DND-41 (cell line): Measurements from ENCODE around the gene UNC45A.

Experiments
- ATAC-seq: fragments of 200-7000 bp; cut with Tn5 transposase; 3 replicates; pipeline ENCODE4 v1.9.1; 2021; ENCODE audit warnings: low read depth; ENCODE audit not compliant: insufficient read depth
- DNase-seq: peaks from one replicate; pipeline ENCODE4 v3.0.0-alpha.2; 2020
- H2AFZ ChIP-seq: 2 replicates; pipeline ENCODE4 v1.6.0; 2012; ENCODE audit warnings: low read depth, low read length
- H3K27ac ChIP-seq: 2 replicates; pipeline ENCODE4 v1.5.1; 2012; ENCODE audit warnings: low read length, inconsistent platforms
- H3K27me3 ChIP-seq: fragments of 200-600 bp; sonication (generic); 2 replicates; pipeline ENCODE4 v1.6.0; 2012; ENCODE audit warnings: low read length, mild to moderate bottlenecking, inconsistent platforms; ENCODE audit not compliant: insufficient read depth, poor library complexity
- H3K36me3 ChIP-seq: 2 replicates; pipeline ENCODE4 v1.5.1; 2012; ENCODE audit warnings: low read length, inconsistent platforms; ENCODE audit not compliant: insufficient read depth
- H3K4me1 ChIP-seq: 2 replicates; pipeline ENCODE4 v1.5.1; 2012; ENCODE audit warnings: mild to moderate bottlenecking, low read length; ENCODE audit not compliant: insufficient read depth
- H3K4me2 ChIP-seq: 2 replicates; pipeline ENCODE4 v1.6.0; 2012; ENCODE audit warnings: mild to moderate bottlenecking, moderate library complexity, low read length, inconsistent platforms; ENCODE audit not compliant: insufficient read depth
- H3K4me3 ChIP-seq, 2 experiments: fragments of 200-600 bp in 1 of 2; shearing (Covaris generic) in 1 of 2; 2 replicates each; pipeline ENCODE4 v1.5.1; 2012 to 2016; ENCODE audit warnings: inconsistent platforms in 2 of 2, low read length in 2 of 2, mild to moderate bottlenecking in 2 of 2, low read depth in 1 of 2, moderate library complexity in 1 of 2
- H3K79me2 ChIP-seq: 2 replicates; pipeline ENCODE4 v1.6.0; 2012; ENCODE audit warnings: low read length, inconsistent platforms; ENCODE audit not compliant: insufficient read depth
- H3K9ac ChIP-seq: 2 replicates; pipeline ENCODE4 v1.6.0; 2012; ENCODE audit warnings: low read depth, mild to moderate bottlenecking, inconsistent platforms, low read length, moderate library complexity
- H3K9me3 ChIP-seq: 2 replicates; pipeline ENCODE4 v1.5.1; 2012; ENCODE audit warnings: low read length, moderate library complexity, mild to moderate bottlenecking, inconsistent platforms; ENCODE audit not compliant: insufficient read depth, severe bottlenecking
- H4K20me1 ChIP-seq: 2 replicates; pipeline ENCODE4 v1.6.0; 2012; ENCODE audit warnings: low read length; ENCODE audit not compliant: insufficient read depth
- EZH2 ChIP-seq: IDR thresholded peaks from 3 replicates; pipeline ENCODE4 v1.6.1; 2012; ENCODE audit warnings: borderline replicate concordance, low read depth, mild to moderate bottlenecking, moderate library complexity, low read length, inconsistent platforms; ENCODE audit not compliant: severe bottlenecking
- TF ChIP-seq, protein P1 (sequence below): IDR thresholded peaks from 2 replicates; pipeline ENCODE4 v1.5.1; 2012; ENCODE audit warnings: borderline replicate concordance, low read length, moderate library complexity, mild to moderate bottlenecking; ENCODE audit not compliant: poor library complexity, severe bottlenecking; ENCODE audit errors: extremely low read depth

UNC45A gene

DNA sequence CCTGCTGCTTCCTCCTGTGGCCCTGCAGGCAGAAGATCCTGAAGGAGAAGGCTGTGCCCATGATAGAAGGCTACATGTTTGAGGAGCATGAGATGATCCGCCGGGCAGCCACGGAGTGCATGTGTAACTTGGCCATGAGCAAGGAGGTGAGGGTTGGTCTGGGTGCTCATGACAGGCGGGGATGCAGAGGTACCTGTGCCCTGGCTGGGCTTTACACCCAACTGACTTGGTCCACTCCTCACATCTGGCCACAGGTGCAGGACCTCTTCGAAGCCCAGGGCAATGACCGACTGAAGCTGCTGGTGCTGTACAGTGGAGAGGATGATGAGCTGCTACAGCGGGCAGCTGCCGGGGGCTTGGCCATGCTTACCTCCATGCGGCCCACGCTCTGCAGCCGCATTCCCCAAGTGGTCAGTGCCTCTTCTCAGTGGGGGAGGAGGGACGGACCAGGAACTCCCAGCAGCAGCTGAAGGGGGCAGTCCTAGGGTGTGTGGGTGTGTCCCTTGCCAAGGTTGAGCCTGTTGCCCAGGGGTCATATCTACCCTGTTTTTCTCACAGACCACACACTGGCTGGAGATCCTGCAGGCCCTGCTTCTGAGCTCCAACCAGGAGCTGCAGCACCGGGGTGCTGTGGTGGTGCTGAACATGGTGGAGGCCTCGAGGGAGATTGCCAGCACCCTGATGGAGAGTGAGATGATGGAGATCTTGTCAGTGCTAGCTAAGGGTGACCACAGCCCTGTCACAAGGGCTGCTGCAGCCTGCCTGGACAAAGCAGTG is 18.0 kb downstream of the UNC45A start:
- Histone ChIP-seq H3K4me3 (no peak overlapping the region), H3K27ac (no peak overlapping the region), H3K36me3 (peaks cover 71% of the 10 kb centered on the region), H3K79me2 (peaks cover 33% of the 10 kb centered on the region), H3K4me1 (peaks cover 26% of the 10 kb centered on the region), H3K27me3 (no peaks in the 10 kb centered on the region), H2AFZ (no peak overlapping the region), H3K4me2 (no peak overlapping the region), H4K20me1 (peaks cover 5% of the 10 kb centered on the region; the same call in 1 of the 2 replicates), H3K9ac (no peak overlapping the region), H3K9me3 (no peaks in the 10 kb centered on the region)
- DNase-seq: no peak
- TF ChIP-seq, protein P1, sequence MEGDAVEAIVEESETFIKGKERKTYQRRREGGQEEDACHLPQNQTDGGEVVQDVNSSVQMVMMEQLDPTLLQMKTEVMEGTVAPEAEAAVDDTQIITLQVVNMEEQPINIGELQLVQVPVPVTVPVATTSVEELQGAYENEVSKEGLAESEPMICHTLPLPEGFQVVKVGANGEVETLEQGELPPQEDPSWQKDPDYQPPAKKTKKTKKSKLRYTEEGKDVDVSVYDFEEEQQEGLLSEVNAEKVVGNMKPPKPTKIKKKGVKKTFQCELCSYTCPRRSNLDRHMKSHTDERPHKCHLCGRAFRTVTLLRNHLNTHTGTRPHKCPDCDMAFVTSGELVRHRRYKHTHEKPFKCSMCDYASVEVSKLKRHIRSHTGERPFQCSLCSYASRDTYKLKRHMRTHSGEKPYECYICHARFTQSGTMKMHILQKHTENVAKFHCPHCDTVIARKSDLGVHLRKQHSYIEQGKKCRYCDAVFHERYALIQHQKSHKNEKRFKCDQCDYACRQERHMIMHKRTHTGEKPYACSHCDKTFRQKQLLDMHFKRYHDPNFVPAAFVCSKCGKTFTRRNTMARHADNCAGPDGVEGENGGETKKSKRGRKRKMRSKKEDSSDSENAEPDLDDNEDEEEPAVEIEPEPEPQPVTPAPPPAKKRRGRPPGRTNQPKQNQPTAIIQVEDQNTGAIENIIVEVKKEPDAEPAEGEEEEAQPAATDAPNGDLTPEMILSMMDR: no peak
- TF ChIP-seq EZH2: no peak
- ATAC-seq: no peak

DNA sequence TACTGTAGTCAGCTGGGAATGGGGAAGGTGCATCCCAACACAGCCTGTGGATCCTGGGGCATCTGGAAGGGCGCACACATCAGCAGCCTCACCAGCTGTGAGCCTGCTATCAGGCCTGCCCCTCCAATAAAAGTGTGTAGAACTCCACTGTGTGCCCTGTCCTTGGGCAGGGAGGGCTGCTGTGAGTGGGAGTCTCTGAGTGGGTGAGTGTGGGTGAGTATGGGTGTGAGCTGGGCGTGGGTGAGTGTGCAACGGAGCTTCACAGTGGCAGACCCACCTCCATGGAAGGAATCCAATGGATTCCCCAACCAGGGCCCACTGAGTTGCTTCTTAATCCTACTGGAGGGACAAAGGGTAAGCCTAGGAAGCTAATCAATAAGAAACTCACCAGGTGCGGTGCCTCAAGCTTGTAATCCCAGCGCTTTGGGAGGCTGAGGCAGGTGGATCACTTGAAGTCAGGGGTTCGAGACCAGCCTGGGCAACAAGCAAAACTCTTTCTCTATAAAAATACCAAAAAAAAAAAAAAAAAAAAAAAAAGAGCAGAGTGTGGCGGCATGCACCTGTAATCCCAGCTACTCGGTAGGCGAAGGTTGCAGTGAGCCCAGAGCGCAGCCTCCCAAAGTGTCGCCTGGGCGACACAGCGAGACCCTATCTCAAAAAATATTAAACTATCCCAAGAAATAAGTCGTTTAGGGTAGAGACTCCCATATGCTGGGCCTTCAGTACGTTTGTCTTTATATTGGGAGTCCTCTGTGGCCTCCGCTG is 19.0 kb downstream of the UNC45A start:
- no peaks in the 10 kb centered on the region for H3K27me3 ChIP-seq
- H2AFZ ChIP-seq: peak overlapping the region; percentile 59
- H3K9ac ChIP-seq: peak overlapping the region; percentile 99
- H3K9me3 ChIP-seq: no peaks in the 10 kb centered on the region
- peaks cover 5% of the 10 kb centered on the region; the same call in 1 of the 2 replicates for H4K20me1 ChIP-seq
- peak overlapping the region in 1 of 2 experiments; percentile 93; a peak in 3 of 4 replicates for H3K4me3 ChIP-seq
- no peak for DNase-seq
- ATAC-seq: no peak
- peaks cover 26% of the 10 kb centered on the region for H3K4me1 ChIP-seq
- no peak for TF ChIP-seq EZH2
- TF ChIP-seq, protein P1: no peak
- peak overlapping the region; percentile 99 for H3K27ac ChIP-seq
- H3K36me3 ChIP-seq: peaks cover 69% of the 10 kb centered on the region
- H3K4me2 ChIP-seq: peak overlapping the region; percentile 82
- peaks cover 35% of the 10 kb centered on the region for H3K79me2 ChIP-seq

DNA sequence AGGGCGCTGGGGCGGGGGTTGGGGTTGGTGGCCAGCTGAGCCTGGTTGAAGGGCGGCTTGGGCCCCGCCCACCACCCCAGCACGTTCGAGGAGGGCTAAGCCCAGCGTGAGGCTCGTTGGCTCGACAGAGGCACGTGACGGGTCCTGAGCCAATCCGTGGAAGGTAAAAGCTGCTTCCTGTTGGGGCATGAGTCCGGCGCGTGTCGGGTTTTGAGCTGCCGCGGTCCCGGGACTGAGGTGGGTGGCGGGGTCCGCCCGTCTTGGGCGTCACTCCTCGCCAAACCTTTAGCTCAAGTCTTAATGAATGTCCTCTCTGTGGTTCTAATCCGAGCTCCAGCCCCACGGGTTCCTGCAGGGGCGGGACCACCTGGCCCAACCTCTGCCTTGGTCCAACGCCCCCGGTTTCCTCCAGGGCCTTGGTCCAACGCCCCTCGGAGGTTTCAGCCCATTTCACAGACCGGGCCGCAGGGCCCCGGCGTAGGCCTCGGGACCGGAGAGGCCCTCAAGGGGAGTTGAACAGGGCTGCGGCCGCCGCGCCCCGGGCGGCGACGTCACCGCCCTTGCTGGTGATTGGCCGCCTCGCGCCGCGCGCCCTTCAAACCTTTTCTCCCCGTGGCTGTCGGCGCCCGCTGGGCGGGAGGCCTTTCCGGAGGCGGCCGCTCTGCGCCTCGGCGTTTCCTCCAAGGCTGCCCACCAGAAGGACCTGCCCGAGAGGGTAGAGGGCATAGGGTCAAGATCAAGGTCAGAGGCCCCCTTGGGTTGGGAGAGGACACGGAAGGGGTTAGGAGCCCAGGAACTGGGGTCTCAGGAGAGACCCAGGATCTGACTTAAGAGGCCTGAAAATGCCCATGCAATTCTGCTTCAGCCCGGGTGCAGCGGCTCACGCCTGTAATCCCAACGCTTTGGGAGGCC is 19.9 kb downstream of the UNC45A start, which contains the start of gene RCCD1:
TSS of gene RCCD1 (plus strand) at position 173 of the 912 bp plus-strand sequence. CDS start 1,851 bp downstream, outside the sequence.
- Histone ChIP-seq H3K27ac (peak within 1 kb of the TSS; percentile 99), H3K9me3 (no peaks in the 10 kb centered on the region), H4K20me1 (peaks cover 5% of the 10 kb centered on the region; the same call in 1 of the 2 replicates), H3K4me2 (peak within 1 kb of the TSS; percentile 82), H3K79me2 (peaks cover 38% of the 10 kb centered on the region), H2AFZ (peak within 1 kb of the TSS; percentile 93), H3K4me1 (peaks cover 26% of the 10 kb centered on the region), H3K9ac (peak within 1 kb of the TSS; percentile 99), H3K27me3 (no peaks in the 10 kb centered on the region), H3K36me3 (peaks cover 67% of the 10 kb centered on the region), H3K4me3 (peak within 1 kb of the TSS; percentile 70 to 93)
- TF ChIP-seq EZH2: no peak
- TF ChIP-seq, protein P1: no peak
- peak; percentile 92 for DNase-seq
- peak; percentile 95 for ATAC-seq
